GM23338 (cell line): ENCODE results near the gene SNCB. TPM values are rescaled to one million over a fixed set of nuclear protein-coding genes. Genes with fewer than 3 reads are reported as not detected.

Source experiments
- ATAC-seq: fragments of 200-7000 bp; cut with Tn5 transposase; 3 replicates; pipeline ENCODE4 v1.9.1; 2020
- DNase-seq: peaks from one replicate; pipeline ENCODE4 v3.0.0-alpha.2; 2015; ENCODE audit warnings: low spot score
- H2AFZ ChIP-seq: fragments of 200-600 bp; sonication (generic); 2 replicates; pipeline ENCODE4 v1.8.0; 2016; ENCODE audit warnings: antibody characterized with exemption, mild to moderate bottlenecking, moderate library complexity
- H3F3A ChIP-seq: fragments of 200-600 bp; sonication (generic); replicated peaks from 2 replicates; pipeline ENCODE4 v1.8.0; 2017; ENCODE audit warnings: antibody characterized with exemption, mixed run types, low read depth
- H3K27ac ChIP-seq: fragments of 200-600 bp; sonication (generic); 2 replicates; pipeline ENCODE4 v1.6.1; 2016; ENCODE audit warnings: low read depth
- H3K27me3 ChIP-seq: fragments of 200-600 bp; sonication (generic); 2 replicates; pipeline ENCODE4 v1.8.0; 2016; ENCODE audit warnings: mild to moderate bottlenecking, mixed run types, moderate library complexity; ENCODE audit not compliant: insufficient read depth
- H3K36me3 ChIP-seq: fragments of 200-600 bp; sonication (generic); 2 replicates; pipeline ENCODE4 v1.8.0; 2016; ENCODE audit warnings: mild to moderate bottlenecking; ENCODE audit not compliant: insufficient read depth
- H3K4me1 ChIP-seq: fragments of 200-600 bp; sonication (generic); 2 replicates; pipeline ENCODE4 v1.8.0; 2016; ENCODE audit warnings: mild to moderate bottlenecking, moderate library complexity; ENCODE audit not compliant: insufficient read depth
- H3K4me2 ChIP-seq: fragments of 200-600 bp; sonication (generic); 2 replicates; pipeline ENCODE4 v1.7.1; 2017; ENCODE audit warnings: mixed run types
- H3K4me3 ChIP-seq: fragments of 200-600 bp; sonication (generic); 2 replicates; pipeline ENCODE4 v1.6.1; 2016; ENCODE audit warnings: mixed run types
- H3K79me2 ChIP-seq: fragments of 200-600 bp; sonication (generic); replicated peaks from 2 replicates; pipeline ENCODE4 v1.8.0; 2017; ENCODE audit warnings: mild to moderate bottlenecking; ENCODE audit not compliant: insufficient read depth
- H3K9me2 ChIP-seq: fragments of 200-600 bp; sonication (generic); 2 replicates; pipeline ENCODE4 v1.8.0; 2017; ENCODE audit not compliant: insufficient read depth
- H4K20me1 ChIP-seq: fragments of 200-600 bp; sonication (generic); replicated peaks from 2 replicates; pipeline ENCODE4 v1.8.0; 2017; ENCODE audit warnings: mild to moderate bottlenecking; ENCODE audit not compliant: insufficient read depth
- H3K27ac Mint-ChIP-seq: 2 replicates; pipeline ENCODE4 v1.8.0; 2020; ENCODE audit warnings: inconsistent platforms, mild to moderate bottlenecking, moderate library complexity, mixed read lengths
- H3K27me3 Mint-ChIP-seq: 3 replicates; pipeline ENCODE4 v1.8.0; 2022; ENCODE audit warnings: low read depth, mild to moderate bottlenecking, moderate library complexity, mixed read lengths, inconsistent platforms; ENCODE audit not compliant: insufficient read depth, poor library complexity
- H3K36me3 Mint-ChIP-seq: 3 replicates; pipeline ENCODE4 v1.8.0; 2021; ENCODE audit warnings: low read depth, mild to moderate bottlenecking, inconsistent platforms, moderate library complexity, mixed read lengths
- H3K4me1 Mint-ChIP-seq: 3 replicates; pipeline ENCODE4 v1.8.0; 2020; ENCODE audit warnings: mild to moderate bottlenecking, inconsistent platforms, mixed read lengths
- H3K4me3 Mint-ChIP-seq: 3 replicates; pipeline ENCODE4 v1.8.0; 2021; ENCODE audit warnings: moderate library complexity, mild to moderate bottlenecking, inconsistent platforms, mixed read lengths
- H3K9me3 Mint-ChIP-seq: 3 replicates; pipeline ENCODE4 v1.8.0; 2020; ENCODE audit warnings: moderate library complexity, mild to moderate bottlenecking, inconsistent platforms, mixed read lengths
- CTCF ChIP-seq, 2 experiments: fragments of 200-600 bp in 1 of 2; sonication (generic) in 1 of 2; conservative IDR thresholded peaks; 2 replicates each; pipeline versions ENCODE4 v1.5.1 to v1.6.1; 2016 to 2017; ENCODE audit warnings: antibody characterized with exemption in 2 of 2, low read depth in 2 of 2, mild to moderate bottlenecking in 2 of 2, moderate library complexity in 1 of 2
- ETS1 ChIP-seq: IDR thresholded peaks from 2 replicates; pipeline ENCODE4 v1.6.1; 2016; ENCODE audit warnings: antibody characterized with exemption
- EZH2 ChIP-seq: fragments of 200-600 bp; sonication (generic); IDR thresholded peaks from one replicate; pipeline ENCODE4 v1.8.0; 2017; ENCODE audit warnings: antibody characterized with exemption, mild to moderate bottlenecking, low read depth; ENCODE audit not compliant: unreplicated experiment
- EZH2phosphoT487 ChIP-seq: fragments of 200-600 bp; sonication (generic); IDR thresholded peaks from one replicate; pipeline ENCODE4 v1.8.1; 2018; ENCODE audit warnings: antibody characterized with exemption; ENCODE audit not compliant: unreplicated experiment
- POLR2AphosphoS5 ChIP-seq: IDR thresholded peaks from 2 replicates; pipeline ENCODE4 v1.6.1; 2016; ENCODE audit warnings: antibody characterized with exemption, low read depth
- ZNF331 ChIP-seq: fragments of 250-450 bp; sonication (Bioruptor Pico); IDR thresholded peaks from 2 replicates; pipeline ENCODE4 v1.5.0; 2020; ENCODE audit warnings: low read depth, mild to moderate bottlenecking, moderate library complexity
- polyA plus RNA-seq: library from polyadenylated mRNA; unstranded; fragments of >200 nt; fragmentation: Nextera tagmentation; extraction: Ambion mirVana; gene quantifications from 2 replicates; pipeline ENCODE4 v1.2.1, GENCODE V29; 2016
- total RNA-seq: library from RNA; depleted of rRNA; stranded (reverse); fragments of >200 nt; shearing (Covaris generic); gene quantifications from 2 replicates; pipeline ENCODE4 v1.2.3, GENCODE V29; 2014

The SNCB gene
- total and polyA plus RNA-seq, 2 experiments from 2014 or later, result 3.6 to 13.5 TPM

- TF ChIP-seq ETS1 (no peak), POLR2AphosphoS5 (no peak)
Measured at GRCh38 chr5:176631383-176632200, 1.3 kb upstream of the SNCB start (continued).

DNA sequence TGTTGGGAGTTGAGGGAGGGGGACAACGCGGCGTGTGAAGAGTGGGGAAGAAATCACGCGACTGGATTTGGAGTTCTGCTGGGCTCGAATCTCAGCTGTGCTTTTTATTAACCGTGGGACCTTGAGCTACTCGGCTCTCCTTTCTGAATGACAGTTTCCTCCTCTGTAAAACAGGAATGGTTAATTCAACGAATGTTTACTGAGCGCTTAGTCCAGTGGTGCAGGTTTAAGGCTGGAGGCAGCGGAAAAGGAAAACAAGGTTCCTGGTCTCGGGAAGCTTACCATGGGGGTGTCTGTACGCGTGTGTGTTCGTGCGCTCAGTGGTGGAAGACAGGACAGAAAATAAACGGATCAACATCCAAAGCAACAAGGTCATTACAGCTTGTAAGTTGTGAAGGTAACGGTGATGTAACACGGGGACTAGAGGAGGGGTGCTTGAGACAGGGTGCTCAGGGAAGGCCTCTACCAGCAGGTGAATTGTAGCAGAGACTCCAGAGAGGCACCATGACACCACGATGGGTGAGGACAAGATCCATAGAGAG lies 418 bp upstream of the SNCB start:
- Histone ChIP-seq H2AFZ (peak overlapping the region; percentile 90), H4K20me1 (peaks cover 6% of the 10 kb centered on the region; the same call in 1 of the 2 replicates), H3K36me3 (no peaks in the 10 kb centered on the region), H3K27me3 (peaks cover 41% of the 10 kb centered on the region), H3K27ac (no peak overlapping the region), H3F3A (peaks cover 5% of the 10 kb centered on the region; the same call in 1 of the 2 replicates), H3K4me2 (peak overlapping the region; percentile 97), H3K79me2 (no peaks in the 10 kb centered on the region), H3K4me1 (peaks cover 20% of the 10 kb centered on the region), H3K4me3 (peak overlapping the region; percentile 87), H3K9me2 (no peaks in the 10 kb centered on the region)
- DNase-seq (no peak), ATAC-seq (no peak; the same call in none of the 3 replicates)
- Mint-ChIP-seq H3K4me1 (peaks cover 44% of the 10 kb centered on the region), H3K36me3 (no peaks in the 10 kb centered on the region), H3K27me3 (peaks cover 50% of the 10 kb centered on the region), H3K4me3 (peak overlapping the region; percentile 73), H3K9me3 (peaks cover 7% of the 10 kb centered on the region; the same call in 2 of the 3 replicates), H3K27ac (no peak overlapping the region)
- no peak for TF ChIP-seq ZNF331 (CRISPR knock-in tag)
- no peak for TF ChIP-seq CTCF (conservative IDR thresholded peaks at IDR 0.05; ENCODE audit: low read depth in 2 of 2)
- no peak for TF ChIP-seq EZH2phosphoT487

DNA sequence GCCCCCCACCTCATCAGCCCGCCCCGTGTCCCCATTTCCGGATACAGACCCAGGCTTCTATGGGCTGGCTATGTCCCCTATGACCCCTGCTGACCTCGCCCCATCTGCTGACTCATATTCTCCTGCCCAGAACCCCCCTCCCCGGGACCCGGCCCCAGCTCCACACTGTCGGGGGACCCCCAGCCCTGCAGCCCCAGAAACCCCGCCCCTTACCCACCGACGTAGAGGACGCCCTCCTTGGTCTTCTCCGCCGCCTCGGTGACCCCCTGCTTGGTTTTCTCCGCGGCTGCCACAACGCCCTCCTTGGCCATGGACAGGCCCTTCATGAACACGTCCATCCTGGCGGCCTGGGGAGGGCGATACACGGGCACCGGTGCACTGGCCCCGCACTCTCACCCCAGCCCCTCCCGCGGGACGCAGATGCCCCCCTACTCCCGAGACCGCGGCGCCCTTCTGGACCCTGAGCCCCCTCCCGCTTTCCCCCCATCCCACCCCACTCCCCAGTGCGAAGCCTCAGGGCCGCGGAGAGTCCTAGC lies 949 bp downstream of the SNCB start:
- peaks cover 2% of the 10 kb centered on the region; the same call in 1 of the 3 replicates for H3K9me3 Mint-ChIP-seq
- Histone ChIP-seq H3K4me2 (peak overlapping the region; percentile 97), H3K79me2 (no peaks in the 10 kb centered on the region), H3K4me3 (peak overlapping the region; percentile 87), H4K20me1 (peaks cover 6% of the 10 kb centered on the region; the same call in 1 of the 2 replicates), H3K27ac (no peak overlapping the region), H3K27me3 (peaks cover 41% of the 10 kb centered on the region), H2AFZ (peak overlapping the region; percentile 96), H3K36me3 (no peaks in the 10 kb centered on the region), H3K9me2 (no peaks in the 10 kb centered on the region), H3F3A (peaks cover 5% of the 10 kb centered on the region; the same call in 1 of the 2 replicates), H3K4me1 (peaks cover 15% of the 10 kb centered on the region)
- H3K4me3 Mint-ChIP-seq, result peak overlapping the region; percentile 73
- DNase-seq, result no peak
- peak; percentile 5 for ATAC-seq
- H3K4me1 Mint-ChIP-seq, result peaks cover 41% of the 10 kb centered on the region
- no peaks in the 10 kb centered on the region for H3K36me3 Mint-ChIP-seq
- no peak overlapping the region for H3K27ac Mint-ChIP-seq
- H3K27me3 Mint-ChIP-seq, result peaks cover 48% of the 10 kb centered on the region
- no peak for TF ChIP-seq POLR2AphosphoS5
- TF ChIP-seq EZH2, result no peak
